Tracheal epithelial cell (primary cell): Measurements from ENCODE around the gene PPIC. TPM values are rescaled to one million over a fixed set of nuclear protein-coding genes. Genes with fewer than 3 reads are reported as not detected.

Experiments
- total RNA-seq: library from RNA; depleted of rRNA; stranded (reverse); fragments of >200 nt; gene quantifications from 2 replicates; pipeline ENCODE4 v1.2.1, GENCODE V29; 2014

The PPIC gene
- 32.0 and 47.2 TPM in 2 replicates for total RNA-seq

GRCh38 chr5:123036391-123037103 lies at the start of gene PPIC:
TSS of gene PPIC (minus strand) at chr5:123036725. CDS start at chr5:123036625, 100 bp downstream.

Other genes with a start within 250 kb of the PPIC start
- gene SNX24, start 191.1 kb downstream of the PPIC start, total RNA-seq: 28.0 and 32.4 TPM in 2 replicates
- gene PRDM6, start 52.5 kb upstream of the PPIC start, total RNA-seq: under 0.01 TPM in 1 of 2 replicates, not detected in the other